SU-DHL-6 (cell line): ENCODE data around the gene HSPA1A.

ENCODE experiments used
- H2AFZ ChIP-seq: fragments of 200-600 bp; sonication (generic); 2 replicates; pipeline ENCODE4 v1.6.1; 2014; ENCODE audit warnings: low read depth, mild to moderate bottlenecking, moderate library complexity, mixed read lengths, antibody characterized with exemption, low read length; ENCODE audit not compliant: severe bottlenecking
- H3F3A ChIP-seq: fragments of 200-600 bp; shearing (Covaris generic); 2 replicates; pipeline ENCODE4 v1.6.0; 2016; ENCODE audit warnings: antibody characterized with exemption, mild to moderate bottlenecking; ENCODE audit not compliant: insufficient read depth
- H3K27ac ChIP-seq: fragments of 200-600 bp; sonication (generic); 2 replicates; pipeline ENCODE4 v1.5.1; 2016; ENCODE audit warnings: low read depth, mild to moderate bottlenecking, low read length, moderate library complexity, mixed read lengths
- H3K27me3 ChIP-seq: fragments of 200-600 bp; sonication (generic), shearing (Covaris generic); 2 replicates; pipeline ENCODE4 v1.6.0; 2014; ENCODE audit warnings: mild to moderate bottlenecking, low read length
- H3K36me3 ChIP-seq: fragments of 200-600 bp; sonication (generic); 2 replicates; pipeline ENCODE4 v1.6.1; 2014; ENCODE audit warnings: mild to moderate bottlenecking, low read length, mixed read lengths
- H3K4me2 ChIP-seq: fragments of 300-600, 200-600 bp; shearing (Covaris generic), sonication (generic); 2 replicates; pipeline ENCODE4 v1.6.0; 2014; ENCODE audit warnings: low read length, low read depth, mild to moderate bottlenecking; ENCODE audit not compliant: poor library complexity, severe bottlenecking
- H3K4me3 ChIP-seq: fragments of 200-600 bp; sonication (generic); 2 replicates; pipeline ENCODE4 v1.5.1; 2014; ENCODE audit warnings: antibody characterized with exemption, low read length, mild to moderate bottlenecking, mixed read lengths; ENCODE audit not compliant: insufficient read depth, poor library complexity, severe bottlenecking
- H3K79me2 ChIP-seq: fragments of 200-600 bp; sonication (generic); 2 replicates; pipeline ENCODE4 v1.6.1; 2014; ENCODE audit warnings: mild to moderate bottlenecking, low read length, moderate library complexity; ENCODE audit not compliant: insufficient read depth
- H3K9ac ChIP-seq: fragments of 200-600 bp; sonication (generic); 2 replicates; pipeline ENCODE4 v1.7.0; 2014; ENCODE audit warnings: mild to moderate bottlenecking, low read length
- H3K9me2 ChIP-seq: fragments of 200-600 bp; sonication (generic); replicated peaks from 2 replicates; pipeline ENCODE4 v1.6.1; 2014; ENCODE audit warnings: low read length; ENCODE audit not compliant: insufficient read depth
- H3K9me3 ChIP-seq: fragments of 200-600 bp; sonication (generic); 2 replicates; pipeline ENCODE4 v1.6.1; 2014; ENCODE audit warnings: low read length, mixed read lengths; ENCODE audit not compliant: insufficient read depth
- H4K20me1 ChIP-seq: fragments of 200-600 bp; sonication (generic); 2 replicates; pipeline ENCODE4 v1.6.1; 2014; ENCODE audit warnings: low read depth, mild to moderate bottlenecking, antibody characterized with exemption, low read length, moderate library complexity, mixed read lengths
- EZH2phosphoT487 ChIP-seq: fragments of 200-600 bp; sonication (generic), shearing (Covaris generic); conservative IDR thresholded peaks from 2 replicates; pipeline ENCODE4 v1.6.1; 2018; ENCODE audit warnings: mild to moderate bottlenecking, antibody characterized with exemption, low read length, moderate library complexity, mixed read lengths
- TF ChIP-seq, protein P1 (sequence below): fragments of 200-600 bp; sonication (generic); IDR thresholded peaks from one replicate; pipeline ENCODE4 v1.5.1; 2017; ENCODE audit warnings: antibody characterized with exemption, mild to moderate bottlenecking, low read length, moderate library complexity; ENCODE audit not compliant: insufficient read depth, poor library complexity, severe bottlenecking

Gene HSPA1A

DNA sequence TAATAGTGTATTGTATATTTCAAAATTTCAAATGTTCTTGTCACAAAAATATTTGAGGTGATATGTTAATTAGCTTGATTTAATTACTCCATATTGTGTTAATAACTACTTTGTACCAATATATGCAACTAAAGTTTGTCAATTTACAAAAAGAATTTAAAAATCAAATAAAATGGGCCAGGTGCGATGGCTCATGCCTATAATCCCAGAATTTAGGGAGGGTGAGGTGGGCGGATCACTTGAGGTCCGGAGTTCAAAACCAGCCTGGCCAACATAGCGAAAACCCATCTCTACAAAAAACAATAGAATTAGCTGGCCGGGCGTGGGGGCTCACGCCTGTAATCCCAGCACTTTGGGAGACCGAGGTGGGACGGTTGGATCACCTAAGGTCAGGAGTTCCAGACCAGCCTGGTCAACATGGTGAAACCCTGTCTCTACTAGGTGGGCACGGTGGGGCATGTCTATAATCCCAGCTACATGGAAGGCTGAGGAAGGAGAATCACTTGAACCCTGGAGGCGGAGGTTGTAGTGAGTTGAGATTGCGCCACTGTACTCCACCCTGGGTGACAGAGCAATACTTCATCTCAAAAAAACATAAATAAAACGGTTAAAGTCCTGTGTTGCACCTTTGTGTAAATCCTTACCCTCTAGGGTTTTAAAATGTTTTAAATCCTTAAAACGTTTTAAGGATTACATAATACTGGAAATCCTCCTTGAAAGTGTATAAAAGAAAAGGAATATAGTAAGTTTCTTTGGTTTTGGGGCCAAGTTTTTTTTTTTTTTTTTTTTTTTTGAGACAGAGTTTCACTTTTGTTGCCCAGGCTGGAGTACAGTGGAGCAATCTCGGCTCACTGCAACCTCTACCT lies 16.2 kb downstream of the HSPA1A start:
- TF ChIP-seq, protein P1, sequence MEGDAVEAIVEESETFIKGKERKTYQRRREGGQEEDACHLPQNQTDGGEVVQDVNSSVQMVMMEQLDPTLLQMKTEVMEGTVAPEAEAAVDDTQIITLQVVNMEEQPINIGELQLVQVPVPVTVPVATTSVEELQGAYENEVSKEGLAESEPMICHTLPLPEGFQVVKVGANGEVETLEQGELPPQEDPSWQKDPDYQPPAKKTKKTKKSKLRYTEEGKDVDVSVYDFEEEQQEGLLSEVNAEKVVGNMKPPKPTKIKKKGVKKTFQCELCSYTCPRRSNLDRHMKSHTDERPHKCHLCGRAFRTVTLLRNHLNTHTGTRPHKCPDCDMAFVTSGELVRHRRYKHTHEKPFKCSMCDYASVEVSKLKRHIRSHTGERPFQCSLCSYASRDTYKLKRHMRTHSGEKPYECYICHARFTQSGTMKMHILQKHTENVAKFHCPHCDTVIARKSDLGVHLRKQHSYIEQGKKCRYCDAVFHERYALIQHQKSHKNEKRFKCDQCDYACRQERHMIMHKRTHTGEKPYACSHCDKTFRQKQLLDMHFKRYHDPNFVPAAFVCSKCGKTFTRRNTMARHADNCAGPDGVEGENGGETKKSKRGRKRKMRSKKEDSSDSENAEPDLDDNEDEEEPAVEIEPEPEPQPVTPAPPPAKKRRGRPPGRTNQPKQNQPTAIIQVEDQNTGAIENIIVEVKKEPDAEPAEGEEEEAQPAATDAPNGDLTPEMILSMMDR, result no peak
- no peak for TF ChIP-seq EZH2phosphoT487
- Histone ChIP-seq H3K27me3 (no peaks in the 10 kb centered on the region), H3K36me3 (peaks cover 14% of the 10 kb centered on the region), H3K9me2 (no peaks in the 10 kb centered on the region), H3K27ac (peak overlapping the region; percentile 90), H3F3A (peaks cover 62% of the 10 kb centered on the region), H4K20me1 (peaks cover 4% of the 10 kb centered on the region), H2AFZ (no peak overlapping the region), H3K79me2 (peaks cover 43% of the 10 kb centered on the region), H3K4me2 (peak overlapping the region; percentile 88), H3K9ac (peak overlapping the region; percentile 53), H3K9me3 (no peaks in the 10 kb centered on the region), H3K4me3 (peak overlapping the region; percentile 56)

DNA sequence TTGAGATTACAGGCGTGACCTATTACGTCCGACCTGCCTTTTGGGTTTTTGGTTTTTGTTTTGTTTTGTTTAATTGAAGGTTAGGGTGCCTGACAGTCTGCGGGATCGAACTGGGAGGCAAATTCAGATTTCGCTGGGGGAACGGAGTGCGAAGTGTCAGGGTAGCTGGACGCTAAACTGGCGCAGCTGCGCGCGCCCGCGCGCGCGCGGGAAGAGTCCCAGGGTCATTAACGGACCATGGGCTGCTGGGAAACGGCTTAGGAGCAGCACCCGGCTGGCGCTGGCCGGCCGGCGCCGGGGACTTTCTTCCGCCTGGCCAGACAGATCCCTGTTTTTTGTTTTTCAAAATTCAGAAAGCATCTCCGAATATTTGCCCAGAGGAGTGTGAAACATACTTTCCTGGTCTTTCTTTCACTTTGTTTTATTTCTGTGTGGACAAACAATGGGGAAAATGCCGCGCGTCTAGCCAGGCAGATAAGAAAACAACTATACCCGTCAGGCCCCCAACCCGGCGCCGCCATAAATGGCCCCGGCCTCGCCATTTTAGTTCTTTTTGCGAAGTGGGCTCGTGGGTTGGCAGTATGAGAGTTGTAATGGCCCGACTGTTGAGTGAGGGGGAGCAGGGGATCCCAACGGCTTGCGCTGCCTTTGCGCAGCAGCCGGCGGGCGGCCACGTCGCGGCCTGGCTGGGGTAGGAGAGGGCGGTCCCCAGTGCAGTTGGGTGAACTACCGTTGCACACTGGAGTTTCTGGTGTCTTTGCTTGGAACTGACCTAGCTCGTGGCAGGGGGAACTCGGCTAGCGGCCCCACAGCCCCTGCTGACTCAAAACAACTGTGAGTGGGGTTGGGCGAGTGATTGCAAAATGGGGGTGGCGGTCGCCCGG lies 19.3 kb downstream of the HSPA1A start:
- Histone ChIP-seq H3K36me3 (peaks cover 41% of the 10 kb centered on the region), H3K9me2 (no peaks in the 10 kb centered on the region), H4K20me1 (peaks cover 25% of the 10 kb centered on the region), H3K27me3 (no peaks in the 10 kb centered on the region), H3K79me2 (peaks cover 63% of the 10 kb centered on the region), H3K9ac (peak overlapping the region; percentile 96), H3K4me3 (peak overlapping the region; percentile 92), H2AFZ (peak overlapping the region; percentile 79), H3F3A (peaks cover 93% of the 10 kb centered on the region), H3K4me2 (peak overlapping the region; percentile 97), H3K27ac (peak overlapping the region; percentile 90), H3K9me3 (no peaks in the 10 kb centered on the region)
- no peak for TF ChIP-seq EZH2phosphoT487
- TF ChIP-seq, protein P1, result no peak

DNA sequence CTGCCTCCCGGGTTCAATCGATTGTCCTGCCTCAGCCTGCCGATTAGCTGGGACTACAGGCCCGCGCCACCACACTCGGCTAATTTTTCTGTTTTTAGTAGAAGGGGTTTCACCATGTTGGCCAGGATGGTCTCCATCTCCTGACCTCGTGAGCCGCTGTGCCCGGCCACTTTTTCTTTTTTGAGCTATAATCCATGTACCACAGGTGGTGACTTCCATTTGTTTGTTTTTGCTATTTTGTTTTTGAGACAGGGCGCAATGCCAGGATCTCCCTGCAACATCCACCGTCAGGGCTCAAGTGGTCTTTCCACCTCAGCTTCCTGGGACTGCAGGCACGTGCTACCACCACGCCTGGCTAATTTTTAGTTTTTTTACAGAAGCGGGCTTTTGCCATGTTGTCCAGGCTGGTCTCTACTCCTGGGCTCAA lies 20.7 kb downstream of the HSPA1A start:
- peak overlapping the region; percentile 96 for H3K9ac ChIP-seq
- H3F3A ChIP-seq, result peaks cover 94% of the 10 kb centered on the region
- TF ChIP-seq, protein P1, result no peak
- no peak for TF ChIP-seq EZH2phosphoT487
- no peak overlapping the region for H2AFZ ChIP-seq
- H3K36me3 ChIP-seq, result peaks cover 52% of the 10 kb centered on the region
- H3K4me2 ChIP-seq, result peak overlapping the region; percentile 97
- H3K79me2 ChIP-seq, result peaks cover 57% of the 10 kb centered on the region
- H3K9me2 ChIP-seq, result no peaks in the 10 kb centered on the region
- no peaks in the 10 kb centered on the region for H3K9me3 ChIP-seq
- H3K27ac ChIP-seq, result peak overlapping the region; percentile 90
- no peaks in the 10 kb centered on the region for H3K27me3 ChIP-seq
- peak overlapping the region; percentile 92 for H3K4me3 ChIP-seq
- peaks cover 25% of the 10 kb centered on the region for H4K20me1 ChIP-seq
